Ramos (cell line): Measurements from ENCODE around the gene PROM1.

Experiments
- in situ Hi-C: fragments of 300-500 bp; cut with MboI; formaldehyde crosslinking; loops from one replicate; pipeline ENCODE4 v1.14.3; 2022; ENCODE audit warnings: low sequenced_read_pairs; ENCODE audit not compliant: unreplicated experiment

PROM1 gene

GRCh38 chr4:16031546-16032395 is 52.1 kb downstream of the PROM1 start:
- in situ Hi-C loops: loop anchor here (5.0 to 25.0 kb wide), 2 partner anchors 236 to 406 kb away; no protein-coding TSS in a partner anchor

- in situ Hi-C loops: loop anchor here (5.0 to 25.0 kb wide), 2 partner anchors 237 to 407 kb away; no protein-coding TSS in a partner anchor
Observed at GRCh38 chr4:16029886-16030285, 53.9 kb downstream of the PROM1 start.

- in situ Hi-C loops: loop anchor here (25.0 kb wide), 1 partner anchor 408 kb away; no protein-coding TSS in a partner anchor
Observed at GRCh38 chr4:16029262-16029661, 54.6 kb downstream of the PROM1 start.

- in situ Hi-C loops: loop anchor here (25.0 kb wide), 1 partner anchor 410 kb away; no protein-coding TSS in a partner anchor
Observed at GRCh38 chr4:16027626-16028025, 56.2 kb downstream of the PROM1 start.

GRCh38 chr4:16027114-16027513 is 56.7 kb downstream of the PROM1 start:
- in situ Hi-C loops: loop anchor here (25.0 kb wide), 1 partner anchor 410 kb away; no protein-coding TSS in a partner anchor

- in situ Hi-C loops: loop anchor here (25.0 kb wide), 1 partner anchor 411 kb away; no protein-coding TSS in a partner anchor
Observed at GRCh38 chr4:16026160-16026761, 57.6 kb downstream of the PROM1 start.

GRCh38 chr4:16025268-16025667 is 58.6 kb downstream of the PROM1 start:
- in situ Hi-C loops: loop anchor here (25.0 kb wide), 1 partner anchor 412 kb away; no protein-coding TSS in a partner anchor

GRCh38 chr4:16023776-16024408 is 59.9 kb downstream of the PROM1 start:
- in situ Hi-C loops: no loop called here

GRCh38 chr4:16021804-16022560 is 61.8 kb downstream of the PROM1 start:
- in situ Hi-C loops: no loop called here

GRCh38 chr4:16019649-16020048 is 64.2 kb downstream of the PROM1 start:
- in situ Hi-C loops: no loop called here

GRCh38 chr4:16018841-16019240 is 65.0 kb downstream of the PROM1 start:
- in situ Hi-C loops: no loop called here

- in situ Hi-C loops: no loop called here
Observed at GRCh38 chr4:16018061-16018676, 65.7 kb downstream of the PROM1 start.

GRCh38 chr4:16016536-16016935 is 67.3 kb downstream of the PROM1 start:
- in situ Hi-C loops: no loop called here

- in situ Hi-C loops: no loop called here
Observed at GRCh38 chr4:16011173-16011572, 72.7 kb downstream of the PROM1 start.

GRCh38 chr4:16009153-16009552 is 74.7 kb downstream of the PROM1 start:
- in situ Hi-C loops: loop anchor here (10.0 kb wide), 1 partner anchor 774 kb away; no protein-coding TSS in a partner anchor

GRCh38 chr4:16007471-16008095 is 76.2 kb downstream of the PROM1 start:
- in situ Hi-C loops: loop anchor here (10.0 kb wide), 1 partner anchor 773 kb away; no protein-coding TSS in a partner anchor

- in situ Hi-C loops: loop anchor here (10.0 kb wide), 1 partner anchor 772 kb away; no protein-coding TSS in a partner anchor
Observed at GRCh38 chr4:16006771-16007446, 76.9 kb downstream of the PROM1 start.

GRCh38 chr4:16005676-16006075 is 78.1 kb downstream of the PROM1 start:
- in situ Hi-C loops: loop anchor here (10.0 kb wide), 1 partner anchor 771 kb away; no protein-coding TSS in a partner anchor
